IMR-90 (cell line): Measurements from ENCODE around the gene KDF1. TPM values are rescaled to one million over a fixed set of nuclear protein-coding genes. Genes with fewer than 3 reads are reported as not detected.
A peak's percentile ranks its signal among the peaks of the same experiment; 100 is the strongest.

ENCODE experiments used
- ATAC-seq: fragments of 200-7000 bp; cut with Tn5 transposase; 2 replicates; pipeline ENCODE4 v1.9.1; 2020; ENCODE audit warnings: low read depth, mild to moderate bottlenecking, moderate library complexity
- BruUV-seq: library from RNA; stranded (reverse); fragments of 400-500 nt; replicated peaks from 2 replicates; lab custom pipeline; 2021; lab: Mats Ljungman, UMichigan
- CTCF ChIA-PET: fragments of 300-600 bp; formaldehyde crosslinking; extraction: SDS; loops from one replicate; lab custom pipeline; 2021; ENCODE audit warnings: antibody characterized with exemption; lab: Yijun Ruan, JAX
- POLR2A ChIA-PET: fragments of 300-600 bp; sonication (Branson Sonifier 250); formaldehyde crosslinking; loops from one replicate; lab custom pipeline; 2022; ENCODE audit warnings: antibody characterized with exemption; ENCODE audit not compliant: unreplicated experiment; lab: Charles Lee
- DNase-seq: peaks from one replicate; pipeline ENCODE4 v3.0.0; 2013
- H2AFZ ChIP-seq: replicated peaks from 2 replicates; pipeline ENCODE3; 2013; ENCODE audit warnings: low read length, mild to moderate bottlenecking; ENCODE audit not compliant: poor library complexity
- H2AK5ac ChIP-seq: 2 replicates; pipeline ENCODE4 v1.6.1; 2013; ENCODE audit warnings: low read depth, low read length, inconsistent platforms
- H2AK9ac ChIP-seq: replicated peaks from 2 replicates; pipeline ENCODE3; 2013; ENCODE audit warnings: mild to moderate bottlenecking, low read depth, low read length, moderate library complexity; ENCODE audit not compliant: poor library complexity
- H2BK120ac ChIP-seq: 2 replicates; pipeline ENCODE4 v1.6.1; 2013; ENCODE audit warnings: low read depth, low read length, inconsistent platforms
- H2BK15ac ChIP-seq: 3 replicates; pipeline ENCODE4 v1.6.1; 2013; ENCODE audit warnings: low read depth, low read length, inconsistent platforms
- H2BK20ac ChIP-seq: 2 replicates; pipeline ENCODE4 v1.6.1; 2013; ENCODE audit warnings: low read depth, mild to moderate bottlenecking, inconsistent platforms, low read length, moderate library complexity
- H2BK5ac ChIP-seq: 2 replicates; pipeline ENCODE4 v1.6.1; 2013; ENCODE audit warnings: mild to moderate bottlenecking, low read depth, low read length, inconsistent platforms; ENCODE audit not compliant: poor library complexity, severe bottlenecking
- H3K14ac ChIP-seq: replicated peaks from 2 replicates; pipeline ENCODE4 v1.6.1; 2013; ENCODE audit warnings: low read depth, low read length, inconsistent platforms
- H3K18ac ChIP-seq: 2 replicates; pipeline ENCODE4 v1.6.1; 2013; ENCODE audit warnings: low read depth, low read length, control low read depth
- H3K23ac ChIP-seq: 2 replicates; pipeline ENCODE4 v1.6.1; 2013; ENCODE audit warnings: low read depth, low read length, inconsistent platforms
- H3K27ac ChIP-seq: 2 replicates; pipeline ENCODE4 v1.5.1; 2013; ENCODE audit warnings: mild to moderate bottlenecking, control low read depth, low read length; ENCODE audit not compliant: insufficient read depth
- H3K27me3 ChIP-seq: 2 replicates; pipeline ENCODE4 v1.6.1; 2013; ENCODE audit warnings: low read length; ENCODE audit not compliant: control insufficient read depth, insufficient read depth
- H3K36me3 ChIP-seq: 2 replicates; pipeline ENCODE4 v1.6.1; 2013; ENCODE audit warnings: low read length, mixed read lengths; ENCODE audit not compliant: control insufficient read depth, insufficient read depth
- H3K4ac ChIP-seq: 2 replicates; pipeline ENCODE4 v1.6.1; 2013; ENCODE audit warnings: low read depth, low read length, inconsistent platforms
- H3K4me1 ChIP-seq: 2 replicates; pipeline ENCODE4 v1.6.1; 2013; ENCODE audit warnings: low read length, mixed read lengths; ENCODE audit not compliant: control insufficient read depth, insufficient read depth
- H3K4me2 ChIP-seq: 2 replicates; pipeline ENCODE4 v1.6.1; 2013; ENCODE audit warnings: low read depth, mild to moderate bottlenecking, control low read depth, low read length, moderate library complexity
- H3K4me3 ChIP-seq: 2 replicates; pipeline ENCODE4 v1.5.1; 2013; ENCODE audit warnings: low read depth, mild to moderate bottlenecking, control low read depth, low read length, moderate library complexity; ENCODE audit not compliant: insufficient read depth
- H3K56ac ChIP-seq: 2 replicates; pipeline ENCODE4 v1.6.1; 2013; ENCODE audit warnings: low read length, inconsistent platforms; ENCODE audit not compliant: insufficient read depth; ENCODE audit errors: extremely low read depth
- H3K79me1 ChIP-seq, 2 experiments: 2 replicates each; pipeline ENCODE4 v1.6.1; 2013; ENCODE audit warnings: low read length in 2 of 2, inconsistent platforms in 1 of 2, low read depth in 1 of 2
- H3K9ac ChIP-seq: 2 replicates; pipeline ENCODE4 v1.6.1; 2013; ENCODE audit warnings: low read depth, low read length, control low read depth
- H3K9me1 ChIP-seq: 2 replicates; pipeline ENCODE4 v1.6.1; 2013; ENCODE audit warnings: low read length, inconsistent platforms; ENCODE audit not compliant: insufficient read depth
- H3K9me3 ChIP-seq: 2 replicates; pipeline ENCODE4 v1.6.1; 2013; ENCODE audit warnings: low read length; ENCODE audit not compliant: control insufficient read depth, insufficient read depth
- H4K20me1 ChIP-seq: 2 replicates; pipeline ENCODE4 v1.6.1; 2013; ENCODE audit warnings: low read length, inconsistent platforms; ENCODE audit not compliant: insufficient read depth
- H4K5ac ChIP-seq: 2 replicates; pipeline ENCODE4 v1.6.1; 2013; ENCODE audit warnings: mild to moderate bottlenecking, low read depth, low read length, control low read depth
- H4K8ac ChIP-seq, 2 experiments: 2 replicates each; pipeline ENCODE4 v1.6.1; 2013; ENCODE audit warnings: low read depth in 2 of 2, low read length in 2 of 2, control low read depth in 1 of 2, inconsistent platforms in 1 of 2
- H4K91ac ChIP-seq: 2 replicates; pipeline ENCODE4 v1.6.1; 2013; ENCODE audit warnings: low read depth, low read length, inconsistent platforms; ENCODE audit not compliant: insufficient read depth
- BHLHE40 ChIP-seq: fragments of 150-350 bp; IDR thresholded peaks from 2 replicates; pipeline ENCODE4 v1.6.1; 2016; ENCODE audit warnings: mild to moderate bottlenecking, low read depth, low read length
- CEBPB ChIP-seq: IDR thresholded peaks from 2 replicates; pipeline ENCODE4 v1.6.1; 2012; ENCODE audit warnings: low read depth, low read length, improper control_type of control experiment
- CTCF ChIP-seq: conservative IDR thresholded peaks from 2 replicates; pipeline ENCODE4 v1.5.1; 2012; ENCODE audit warnings: mild to moderate bottlenecking, low read depth, low read length, improper control_type of control experiment
- FOS ChIP-seq: fragments of 150-350 bp; IDR thresholded peaks from 2 replicates; pipeline ENCODE4 v1.6.1; 2016; ENCODE audit warnings: low read depth, low read length
- MAFK ChIP-seq: IDR thresholded peaks from 2 replicates; pipeline ENCODE4 v1.6.1; 2012; ENCODE audit warnings: low read depth, low read length, improper control_type of control experiment
- MXI1 ChIP-seq: IDR thresholded peaks from 2 replicates; pipeline ENCODE4 v1.6.1; 2012; ENCODE audit warnings: low read depth, mild to moderate bottlenecking, low read length, moderate library complexity, borderline replicate concordance
- POLR2A ChIP-seq: IDR thresholded peaks from 2 replicates; pipeline ENCODE4 v1.6.1; 2012; ENCODE audit warnings: mild to moderate bottlenecking, low read depth, low read length
- RAD21 ChIP-seq: IDR thresholded peaks from 2 replicates; pipeline ENCODE4 v1.6.1; 2012; ENCODE audit warnings: low read length, improper control_type of control experiment
- RCOR1 ChIP-seq: IDR thresholded peaks from 2 replicates; pipeline ENCODE4 v1.6.1; 2012; ENCODE audit warnings: mild to moderate bottlenecking, low read length, improper control_type of control experiment; ENCODE audit not compliant: insufficient replicate concordance
- SMC3 ChIP-seq: fragments of 150-350 bp; IDR thresholded peaks from 2 replicates; pipeline ENCODE4 v1.6.1; 2016; ENCODE audit warnings: low read depth, mild to moderate bottlenecking, antibody characterized with exemption, low read length, moderate library complexity
- USF2 ChIP-seq: fragments of 150-350 bp; IDR thresholded peaks from 2 replicates; pipeline ENCODE4 v1.6.1; 2017; ENCODE audit warnings: mild to moderate bottlenecking, antibody characterized with exemption, low read length, low read depth
- WGBS, 2 experiments: methylation state at CpG; one replicate each; pipeline versions ENCODE4 v1.1.5 to v1.1.7; 2013; ENCODE audit warnings: missing lambda C conversion rate in 2 of 2; ENCODE audit not compliant: insufficient read length in 1 of 2; ENCODE audit errors: extremely low coverage in 2 of 2; 5-methylcytosine and 5-hydroxymethylcytosine counted together
- dilution Hi-C: fragments of 300-500 bp; cut with HindIII; formaldehyde crosslinking; loops from one replicate; pipeline ENCODE4 v1.14.3; 2018; ENCODE audit warnings: low sequenced_read_pairs; ENCODE audit not compliant: unreplicated experiment
- in situ Hi-C: fragments of 300-500 bp; cut with MboI; formaldehyde crosslinking; loops from 3 replicates; pipeline ENCODE4 v1.14.3; 2019; ENCODE audit warnings: low sequenced_read_pairs, inconsistent platforms, mixed read lengths
- intact Hi-C: fragments of 100-400 bp; cut with micrococcal nuclease; formaldehyde crosslinking; loops from 2 replicates; pipeline ENCODE4 v1.10.0; 2022
- polyA plus RNA-seq, 3 experiments: library from polyadenylated mRNA; depleted of rRNA; stranded (reverse); fragments of >200 nt; gene quantifications; 2 replicates each; pipeline ENCODE4 v1.2.3, GENCODE V29; 2012; ENCODE audit warnings: low replicate concordance in 1 of 3
- total RNA-seq: library from RNA; depleted of rRNA; stranded (reverse); fragments of >200 nt; gene quantifications from 2 replicates; pipeline ENCODE4 v1.2.3, GENCODE V29; 2012
- TF ChIP-seq, protein P1 (sequence below): fragments of 150-350 bp; IDR thresholded peaks from 2 replicates; pipeline ENCODE4 v1.6.1; 2016; ENCODE audit warnings: low read depth, mild to moderate bottlenecking, low read length, moderate library complexity, borderline replicate concordance

KDF1 gene
- total and polyA plus RNA-seq, 2 of the 4 experiments (the other 2 are of a cell fraction): not detected

DNA sequence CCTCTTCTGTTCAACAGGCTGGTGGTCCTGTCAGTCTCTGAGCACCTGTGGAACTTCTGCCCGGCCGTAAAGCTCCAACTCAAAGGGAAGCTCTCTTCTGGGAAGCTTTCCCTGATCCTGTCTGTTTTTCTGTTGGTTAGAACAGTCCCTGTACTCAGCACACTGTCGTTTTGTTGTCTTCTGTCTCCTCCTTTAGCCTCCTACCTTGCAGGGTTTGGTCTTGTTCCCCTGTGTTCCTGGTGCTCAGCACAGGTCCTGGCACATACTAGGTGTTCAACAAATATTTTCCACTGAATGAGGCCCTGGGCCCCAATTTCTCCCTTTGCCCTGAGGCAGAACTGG, 328 bp upstream of the KDF1 start:
- Histone ChIP-seq H3K9me3 (peaks cover 7% of the 10 kb centered on the region), H3K56ac (no peak overlapping the region), H2BK20ac (peak overlapping the region; percentile 75), H2BK15ac (peak overlapping the region; percentile 69; the same call in 1 of the 3 replicates), H2BK120ac (peak overlapping the region; percentile 78), H4K91ac (peak overlapping the region; percentile 5; the same call in 1 of the 2 replicates), H3K4me3 (no peak overlapping the region), H2AK9ac (peak overlapping the region; percentile 73), H3K79me1 (no peaks in the 10 kb centered on the region), H3K9ac (no peak overlapping the region), H3K27me3 (peaks cover 11% of the 10 kb centered on the region), H3K4me2 (no peak overlapping the region), H4K20me1 (peaks cover 3% of the 10 kb centered on the region; the same call in 1 of the 2 replicates), H4K8ac (peak overlapping the region in 1 of 2 experiments; percentile 22; a peak in 1 of 4 replicates), H2BK5ac (no peak overlapping the region), H2AFZ (peak overlapping the region; percentile 89), H3K18ac (no peak overlapping the region), H3K4me1 (peaks cover 21% of the 10 kb centered on the region), H3K23ac (peak overlapping the region; percentile 44; the same call in 1 of the 2 replicates), H3K14ac (peak overlapping the region; percentile 17), H3K36me3 (no peaks in the 10 kb centered on the region), H2AK5ac (peak overlapping the region; percentile 97), H3K9me1 (peaks cover 10% of the 10 kb centered on the region), H4K5ac (no peak overlapping the region; the same call in 1 of the 2 replicates), H3K27ac (no peak overlapping the region), H3K4ac (peak overlapping the region; percentile 84)
- POLR2A ChIA-PET: no interaction called here
- BruUV-seq: no TSS peak
- ATAC-seq (no peak), DNase-seq (no peak)
- dilution Hi-C loops (no loop called here), intact Hi-C loops (no loop called here), in situ Hi-C loops (loop anchor here (5.0 kb wide), 1 partner anchor 137 kb away; no protein-coding TSS in a partner anchor)
- CTCF ChIA-PET: interaction anchor here (0.6 kb wide), 1 partner anchor 29 kb away, joined by 3 read pairs; no protein-coding TSS in a partner anchor
- TF ChIP-seq USF2: no peak
- TF ChIP-seq MAFK: no peak
- TF ChIP-seq FOS: no peak
- no peak for TF ChIP-seq MXI1
- TF ChIP-seq POLR2A: no peak
- TF ChIP-seq, protein P1, sequence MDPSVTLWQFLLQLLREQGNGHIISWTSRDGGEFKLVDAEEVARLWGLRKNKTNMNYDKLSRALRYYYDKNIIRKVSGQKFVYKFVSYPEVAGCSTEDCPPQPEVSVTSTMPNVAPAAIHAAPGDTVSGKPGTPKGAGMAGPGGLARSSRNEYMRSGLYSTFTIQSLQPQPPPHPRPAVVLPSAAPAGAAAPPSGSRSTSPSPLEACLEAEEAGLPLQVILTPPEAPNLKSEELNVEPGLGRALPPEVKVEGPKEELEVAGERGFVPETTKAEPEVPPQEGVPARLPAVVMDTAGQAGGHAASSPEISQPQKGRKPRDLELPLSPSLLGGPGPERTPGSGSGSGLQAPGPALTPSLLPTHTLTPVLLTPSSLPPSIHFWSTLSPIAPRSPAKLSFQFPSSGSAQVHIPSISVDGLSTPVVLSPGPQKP: no peak
- no peak for TF ChIP-seq RCOR1
- no peak for TF ChIP-seq SMC3
- no peak for TF ChIP-seq CTCF
- no peak for TF ChIP-seq CEBPB
- no peak for TF ChIP-seq BHLHE40
- no peak for TF ChIP-seq RAD21
- WGBS, 2 experiments: 42% methylated on average over 2 of the region's 3 CpGs; no CpG with 5 or more reads in 1 of the 2 experiments
